HTERT RPE-1 (cell line): ENCODE data around the gene TALDO1.

Experiments used
- in situ Hi-C: fragments of 300-500 bp; cut with MboI; formaldehyde crosslinking; loops from 4 replicates; pipeline ENCODE4 v1.14.3; 2020; ENCODE audit warnings: low sequenced_read_pairs

TALDO1 gene

GRCh38 chr11:798093-798713 is 50.9 kb downstream of the TALDO1 start, which contains the start of gene SLC25A22:
Gene SLC25A22, minus strand, starts transcription at chr11:798281. Its CDS starts 3,275 bp downstream, at chr11:795006.
- in situ Hi-C loops, result no loop called here

- in situ Hi-C loops, result no loop called here
These were observed 52.5 kb downstream of the TALDO1 start for GRCh38 chr11:799641-800316.

GRCh38 chr11:800473-800872 is 53.2 kb downstream of the TALDO1 start:
- in situ Hi-C loops, result no loop called here

- in situ Hi-C loops, result no loop called here
These were observed 54.0 kb downstream of the TALDO1 start for GRCh38 chr11:801097-801780.

- in situ Hi-C loops, result no loop called here
These were observed 54.9 kb downstream of the TALDO1 start for GRCh38 chr11:802018-802617.

GRCh38 chr11:802693-803466 is 55.6 kb downstream of the TALDO1 start:
- in situ Hi-C loops, result no loop called here

- in situ Hi-C loops, result no loop called here
These were observed 56.1 kb downstream of the TALDO1 start for GRCh38 chr11:803467-803742.

GRCh38 chr11:803770-804598 is 56.7 kb downstream of the TALDO1 start:
- in situ Hi-C loops, result no loop called here

- in situ Hi-C loops, result no loop called here
These were observed 57.3 kb downstream of the TALDO1 start for GRCh38 chr11:804599-804964.

GRCh38 chr11:808427-809286 is 61.4 kb downstream of the TALDO1 start:
- in situ Hi-C loops, result no loop called here

- in situ Hi-C loops, result no loop called here
These were observed 62.2 kb downstream of the TALDO1 start, which contains the start of gene RPLP2 for GRCh38 chr11:809287-810039. Gene RPLP2, plus strand, starts transcription at chr11:809967. Its CDS starts 268 bp downstream, at chr11:810235.

GRCh38 chr11:810040-810567 is 62.8 kb downstream of the TALDO1 start:
- in situ Hi-C loops, result no loop called here

- in situ Hi-C loops, result no loop called here
These were observed 64.4 kb downstream of the TALDO1 start for GRCh38 chr11:811446-812245.

- in situ Hi-C loops, result no loop called here
These were observed 65.1 kb downstream of the TALDO1 start for GRCh38 chr11:812390-812789.

- in situ Hi-C loops, result no loop called here
These were observed 65.8 kb downstream of the TALDO1 start for GRCh38 chr11:813072-813455.

GRCh38 chr11:813456-814096 is 66.3 kb downstream of the TALDO1 start:
- in situ Hi-C loops, result no loop called here
